HG03571 (cell line): ENCODE data around the gene CHST15.
"Not testable (repeated sequence)": the region's sequence is repeated elsewhere in the genome, so short reads cannot be mapped to it uniquely, and the experiment has no call there.

ENCODE experiments used
- ATAC-seq: cut with Tn5 transposase; IDR thresholded peaks from one replicate; pipeline ENCODE4 v1.9.1; 2021; ENCODE audit not compliant: unreplicated experiment

CHST15 gene

GRCh38 chr10:124099604-124100003 is 6.2 kb upstream of the CHST15 start:
- no peak for ATAC-seq

GRCh38 chr10:124098575-124098974 is 5.2 kb upstream of the CHST15 start:
- no peak for ATAC-seq

- no peak for ATAC-seq
Observed at GRCh38 chr10:124097883-124098282, 4.5 kb upstream of the CHST15 start.

GRCh38 chr10:124096494-124096893 is 3.1 kb upstream of the CHST15 start:
- no peak for ATAC-seq

GRCh38 chr10:124095801-124096200 is 2.4 kb upstream of the CHST15 start:
- ATAC-seq, result not testable (repeated sequence)

- ATAC-seq, result no peak
Observed at GRCh38 chr10:124095096-124095495, 1.7 kb upstream of the CHST15 start.

GRCh38 chr10:124094419-124094785 is 1.0 kb upstream of the CHST15 start:
- ATAC-seq, result no peak

- ATAC-seq, result not testable (repeated sequence)
Observed at GRCh38 chr10:124093774-124094418, 498 bp upstream of the CHST15 start.

GRCh38 chr10:124092250-124092859 is 1.0 kb downstream of the CHST15 start:
- no peak for ATAC-seq

GRCh38 chr10:124091646-124092249 is 1.6 kb downstream of the CHST15 start:
- ATAC-seq, result no peak

GRCh38 chr10:124090601-124091209 is 2.7 kb downstream of the CHST15 start:
- ATAC-seq, result no peak

GRCh38 chr10:124089859-124090258 is 3.5 kb downstream of the CHST15 start:
- no peak for ATAC-seq

GRCh38 chr10:124088915-124089314 is 4.5 kb downstream of the CHST15 start:
- no peak for ATAC-seq

GRCh38 chr10:124087672-124088634 is 5.4 kb downstream of the CHST15 start:
- no peak for ATAC-seq

- no peak for ATAC-seq
Observed at GRCh38 chr10:124086787-124087671, 6.4 kb downstream of the CHST15 start.

- ATAC-seq, result no peak
Observed at GRCh38 chr10:124086097-124086710, 7.2 kb downstream of the CHST15 start.

GRCh38 chr10:124085680-124086079 is 7.7 kb downstream of the CHST15 start:
- no peak for ATAC-seq

GRCh38 chr10:124084708-124085107 is 8.7 kb downstream of the CHST15 start:
- no peak for ATAC-seq

GRCh38 chr10:124083740-124084397 is 9.5 kb downstream of the CHST15 start:
- no peak for ATAC-seq
